Right renal cortex interstitium (tissue), 3 donors: ENCODE data around the gene NIPA2. TPM values are rescaled to one million over a fixed set of nuclear protein-coding genes. Genes with fewer than 3 reads are reported as not detected.

Experiments used
- DNase-seq, 3 donors: peaks; one replicate each; pipeline ENCODE4 v3.0.0-alpha.2; 2013; ENCODE audit warnings: low read depth in 3 of 3, low spot score in 2 of 3
- polyA plus RNA-seq, 3 donors: library from polyadenylated mRNA; unstranded; fragments of 120-200 nt; gene quantifications; one replicate each; pipeline ENCODE4 v1.2.1, GENCODE V29; 2013; ENCODE audit not compliant: insufficient read length in 3 of 3

NIPA2 gene
- polyA plus RNA-seq, 3 donors: 59.5 to 63.5 (median 61.5) TPM

DNA sequence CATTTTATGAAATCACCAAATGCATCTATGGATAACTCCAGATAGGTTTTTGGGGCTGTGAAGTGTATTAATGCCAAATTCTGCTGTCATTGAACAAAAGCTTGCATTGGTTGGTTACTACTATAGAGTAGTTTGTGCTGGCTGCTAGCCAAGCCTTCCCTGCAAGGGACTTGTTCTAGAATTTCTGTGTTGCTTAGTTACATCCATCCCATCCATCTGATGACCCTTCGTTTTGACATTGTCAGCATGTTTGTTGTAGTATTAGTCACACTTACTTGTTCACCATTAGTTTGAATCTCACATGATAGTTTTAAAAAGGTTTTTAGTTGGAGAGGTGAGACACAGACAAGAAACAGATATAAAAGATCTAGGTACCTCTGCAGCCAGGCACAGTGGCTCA, 7.0 kb upstream of the NIPA2 start:
- no peak for DNase-seq

DNA sequence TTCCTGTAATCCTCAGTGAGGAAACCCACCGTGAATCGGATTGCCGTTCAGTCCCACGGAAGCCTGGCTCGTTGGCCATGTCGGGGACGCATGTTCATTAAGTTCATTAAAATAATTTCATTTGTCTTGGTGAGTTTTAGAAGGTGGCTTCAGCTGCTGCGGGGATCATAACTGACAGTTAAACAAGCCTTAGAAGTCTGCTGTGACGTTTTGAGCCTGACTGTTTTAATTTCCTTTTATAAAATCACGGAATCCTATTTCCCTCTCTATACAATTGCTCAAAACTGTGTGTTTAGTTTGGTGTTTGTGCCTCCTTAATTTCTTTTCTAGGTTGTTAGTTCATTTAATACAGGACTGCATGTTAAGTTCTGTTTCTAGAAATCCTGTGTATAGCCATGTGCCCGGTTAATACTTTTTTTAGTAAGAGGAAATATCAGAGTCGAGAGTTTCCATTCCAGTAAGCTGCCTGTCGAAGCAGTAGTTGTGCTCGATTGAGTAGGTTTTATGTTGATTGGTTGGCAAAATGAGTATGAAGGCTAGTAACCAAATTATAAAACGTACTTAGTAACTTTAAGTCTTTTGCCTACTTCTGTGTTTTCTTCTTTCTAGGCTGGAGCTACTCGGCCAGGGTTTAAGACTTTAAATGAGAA, 705 bp downstream of the NIPA2 start:
- DNase-seq: no peak

DNA sequence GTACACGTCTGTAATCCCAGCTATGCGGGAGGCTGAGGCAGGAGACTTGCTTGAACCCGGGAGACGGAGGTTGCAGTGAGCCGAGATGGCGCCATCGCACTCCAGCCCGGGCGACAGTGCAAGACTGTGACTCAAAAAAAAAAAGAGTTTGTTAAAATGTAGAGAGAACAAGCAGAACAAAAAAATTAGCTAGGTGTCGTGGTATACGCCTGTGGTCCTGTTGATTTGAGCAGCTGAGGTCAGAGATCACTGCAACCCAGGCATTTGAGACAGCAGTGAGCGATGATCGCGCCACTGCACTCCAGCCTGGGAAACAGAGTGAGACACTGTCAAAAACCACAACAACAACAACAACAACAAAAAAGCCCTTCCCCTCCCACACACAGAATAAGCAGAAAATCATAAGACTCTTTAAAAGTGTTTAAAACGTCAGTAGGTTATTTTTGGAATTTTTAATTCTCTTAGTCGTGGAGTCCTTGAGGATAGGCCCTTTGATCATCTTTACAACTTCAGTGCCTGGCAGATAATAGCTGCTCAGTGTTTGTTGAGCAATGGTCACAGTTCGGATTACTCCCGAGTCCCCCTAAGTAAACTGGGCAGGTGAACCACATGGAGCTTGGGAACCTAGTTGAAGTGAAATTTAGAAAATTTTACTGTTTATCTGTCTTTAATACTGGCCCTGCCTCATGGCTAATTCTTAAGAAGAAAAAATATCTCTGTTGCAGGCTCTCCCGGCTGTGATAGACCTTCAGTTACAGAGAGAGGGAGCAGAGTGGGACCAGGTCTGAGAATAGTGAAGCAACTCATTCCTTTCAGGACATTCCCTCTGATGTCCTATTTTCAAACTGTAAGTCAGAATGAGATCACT, 6.2 kb downstream of the NIPA2 start:
- no peak for DNase-seq

DNA sequence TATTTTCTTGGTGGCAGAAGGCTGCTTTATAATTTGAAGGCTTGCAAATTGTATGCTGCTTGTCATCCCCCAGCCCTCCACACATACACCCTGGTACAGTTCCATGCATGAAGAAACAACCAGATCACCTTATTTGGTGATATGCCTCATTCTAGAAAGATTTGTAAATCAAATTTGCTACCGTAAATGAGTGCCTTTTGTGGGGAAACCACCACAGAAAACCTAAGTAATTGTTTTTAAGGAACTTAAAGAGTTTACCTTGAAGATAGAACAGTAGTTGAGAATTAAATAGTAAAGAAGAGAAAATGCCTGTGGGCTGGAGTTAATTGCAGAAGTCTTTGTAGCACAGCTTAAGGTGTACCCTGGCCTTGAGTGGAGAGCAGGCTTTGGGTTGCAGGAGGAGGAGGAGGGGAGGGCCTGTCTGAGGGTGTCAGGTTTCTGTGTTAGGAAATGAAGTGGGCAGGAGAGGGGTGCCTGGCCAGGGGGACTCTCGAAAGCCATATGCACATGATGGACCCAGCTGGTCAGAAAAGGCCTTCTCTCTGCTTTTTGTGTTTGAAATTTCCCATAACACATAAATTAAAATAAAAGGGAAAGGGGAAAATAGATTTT, 6.9 kb downstream of the NIPA2 start:
- DNase-seq: no peak

DNA sequence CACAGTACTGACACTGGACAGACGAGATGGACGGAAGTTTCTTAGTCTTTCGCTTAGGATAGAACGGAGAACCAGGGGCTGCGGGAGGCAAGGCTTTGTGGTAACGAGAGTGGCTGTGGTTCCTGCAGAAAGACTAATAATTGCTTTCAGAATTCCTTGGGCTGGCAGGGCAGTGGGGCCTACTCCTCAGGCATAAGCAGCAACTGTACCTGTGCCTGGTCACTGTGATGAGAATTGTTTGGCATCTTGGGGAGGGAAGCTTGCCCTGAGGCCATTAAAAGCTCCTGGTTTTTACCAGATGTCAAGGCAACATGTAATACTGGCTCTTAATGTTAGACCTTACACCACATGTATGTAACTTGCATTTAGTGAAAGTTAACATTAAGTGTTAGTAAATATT, 7.6 kb downstream of the NIPA2 start:
- no peak for DNase-seq

DNA sequence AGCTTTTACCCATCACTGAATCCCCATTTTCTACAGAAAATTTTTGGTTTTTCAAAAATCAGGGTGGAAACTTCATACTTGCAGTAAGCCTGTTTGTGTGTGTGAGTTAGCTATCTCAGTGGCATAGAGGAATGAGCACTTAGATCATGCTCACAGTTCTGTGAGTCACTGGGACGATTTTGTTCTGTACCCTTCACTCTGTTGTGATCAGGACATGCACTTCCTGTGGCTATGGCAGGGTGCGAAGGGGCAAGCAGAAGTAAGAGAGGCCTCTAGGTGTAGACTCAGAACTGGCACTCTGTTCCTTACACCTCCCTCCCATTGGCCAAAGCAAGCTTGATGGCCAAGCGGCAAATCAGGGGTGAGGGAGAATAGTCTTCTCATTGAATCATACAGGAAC, 11.6 kb downstream of the NIPA2 start:
- DNase-seq: no peak

DNA sequence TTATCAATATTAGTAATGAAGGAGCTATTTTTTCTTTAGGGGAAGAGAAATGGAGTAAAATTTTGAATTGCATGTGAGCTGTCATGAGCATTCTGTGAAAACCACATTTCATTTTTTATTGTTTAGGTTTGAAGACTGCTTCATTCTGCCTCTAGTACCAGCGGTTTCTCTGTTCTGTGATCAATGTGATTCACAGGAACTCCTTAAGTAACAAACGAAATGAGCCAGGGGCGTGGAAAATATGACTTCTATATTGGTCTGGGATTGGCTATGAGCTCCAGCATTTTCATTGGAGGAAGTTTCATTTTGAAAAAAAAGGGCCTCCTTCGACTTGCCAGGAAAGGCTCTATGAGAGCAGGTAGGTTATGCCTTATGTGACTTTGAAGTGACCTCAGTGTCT, 13.0 kb downstream of the NIPA2 start:
- no peak for DNase-seq

DNA sequence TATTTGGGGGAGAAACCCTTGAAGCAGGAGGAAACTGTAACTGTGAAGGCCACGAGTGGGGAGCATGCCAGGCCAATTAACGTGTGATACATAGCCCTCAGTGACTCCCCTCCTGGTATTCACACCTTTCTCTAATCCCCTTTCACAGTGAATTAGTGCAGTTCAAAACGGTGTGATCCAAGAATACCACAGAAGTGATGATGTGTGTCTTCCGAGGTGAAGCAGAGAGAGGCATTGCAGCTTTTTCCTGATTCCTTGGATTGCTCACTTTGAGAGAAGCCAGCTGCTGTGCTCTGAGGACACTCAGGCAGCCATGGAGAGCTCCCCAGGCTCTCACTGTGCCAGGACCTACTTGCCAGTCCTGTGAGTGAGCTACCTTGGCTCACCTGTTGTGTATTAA, 17.3 kb downstream of the NIPA2 start:
- DNase-seq: no peak

DNA sequence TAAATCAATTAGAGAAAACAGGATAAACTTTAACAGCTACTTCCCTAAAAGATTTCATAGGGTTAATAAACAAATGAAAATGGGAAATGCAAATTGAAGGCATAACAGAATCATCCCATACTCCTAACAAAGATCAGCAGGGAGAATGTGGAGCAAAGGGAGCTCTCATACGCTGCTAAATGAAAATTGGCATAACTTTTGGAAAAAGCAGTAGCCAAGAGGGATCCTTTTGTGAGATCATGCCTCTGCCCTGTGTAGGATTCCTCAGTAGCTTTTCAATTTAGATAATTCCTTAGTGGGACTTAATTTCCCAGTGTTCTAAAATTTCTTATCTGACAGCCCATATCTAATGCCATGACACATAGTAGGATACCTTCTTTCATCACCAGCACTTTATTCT, 18.2 kb downstream of the NIPA2 start:
- DNase-seq: no peak

DNA sequence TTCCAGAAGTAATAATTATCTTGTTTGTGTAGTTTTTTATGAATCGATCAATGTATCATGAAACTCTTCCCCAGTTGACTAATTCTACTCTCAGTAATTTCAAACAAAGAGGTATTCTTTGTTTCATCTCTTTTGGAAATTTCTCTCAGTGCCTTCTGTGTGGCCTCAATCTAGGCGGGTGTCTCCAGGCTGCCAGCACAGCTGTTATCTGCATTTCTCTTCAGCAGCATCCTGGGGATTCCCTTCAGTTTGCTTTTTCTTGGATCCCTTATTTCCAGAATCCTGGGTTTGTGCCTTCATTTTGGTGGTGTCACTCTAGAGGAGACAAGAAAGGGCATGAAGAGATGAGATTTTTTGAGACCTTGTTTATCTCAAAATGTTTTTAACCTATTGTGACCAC, 22.7 kb downstream of the NIPA2 start:
- no peak for DNase-seq

DNA sequence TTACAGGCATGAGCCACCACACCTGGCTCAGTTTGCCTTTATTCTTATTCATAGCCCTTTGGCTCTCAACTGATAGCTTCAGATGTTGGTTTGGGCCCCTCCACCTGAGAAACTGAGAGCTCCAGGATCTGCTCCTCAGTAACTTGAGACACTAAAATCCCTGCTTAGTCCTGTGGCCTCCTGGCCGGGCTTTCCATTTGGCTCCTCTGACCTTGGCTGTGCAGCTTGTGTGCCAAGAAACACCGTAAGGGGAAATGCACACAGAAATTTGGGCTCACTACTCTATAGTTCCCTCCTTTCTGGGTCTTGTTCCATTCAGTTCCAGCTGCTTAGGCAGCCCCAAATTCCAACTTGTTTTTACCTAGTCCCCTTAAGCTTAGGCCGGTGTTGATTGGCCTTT, 24.9 kb downstream of the NIPA2 start:
- DNase-seq: no peak

DNA sequence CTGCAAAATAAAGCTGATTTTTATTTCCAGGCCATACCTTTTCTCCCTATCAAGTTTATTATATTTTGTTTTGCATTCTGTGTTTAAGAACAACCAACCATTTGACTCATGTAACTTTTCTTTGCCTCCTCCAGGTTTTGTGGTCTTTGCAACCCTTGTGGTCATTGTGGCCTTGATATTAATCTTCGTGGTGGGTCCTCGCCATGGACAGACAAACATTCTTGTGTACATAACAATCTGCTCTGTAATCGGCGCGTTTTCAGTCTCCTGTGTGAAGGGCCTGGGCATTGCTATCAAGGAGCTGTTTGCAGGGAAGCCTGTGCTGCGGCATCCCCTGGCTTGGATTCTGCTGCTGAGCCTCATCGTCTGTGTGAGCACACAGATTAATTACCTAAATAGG, 27.6 kb downstream of the NIPA2 start:
- DNase-seq: no peak

DNA sequence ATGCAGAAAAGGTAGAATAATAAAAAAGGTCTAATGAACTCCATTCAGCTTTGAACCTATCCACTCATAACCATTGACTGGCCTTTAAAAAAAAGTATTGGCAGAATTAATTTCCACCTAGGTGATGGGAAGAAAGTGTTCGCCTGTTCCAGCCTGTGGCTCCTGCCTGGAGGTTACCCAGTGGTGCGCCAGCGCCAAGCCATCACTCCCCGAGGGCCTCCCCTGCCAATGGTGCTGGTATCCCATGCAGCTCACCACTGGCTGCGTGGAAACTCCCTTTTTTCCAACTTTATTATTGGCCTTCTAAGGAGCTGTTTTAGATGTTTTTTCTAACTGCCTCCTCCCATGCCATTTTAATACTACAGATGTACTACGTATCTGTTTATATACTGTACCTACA, 29.4 kb downstream of the NIPA2 start:
- DNase-seq: no peak

DNA sequence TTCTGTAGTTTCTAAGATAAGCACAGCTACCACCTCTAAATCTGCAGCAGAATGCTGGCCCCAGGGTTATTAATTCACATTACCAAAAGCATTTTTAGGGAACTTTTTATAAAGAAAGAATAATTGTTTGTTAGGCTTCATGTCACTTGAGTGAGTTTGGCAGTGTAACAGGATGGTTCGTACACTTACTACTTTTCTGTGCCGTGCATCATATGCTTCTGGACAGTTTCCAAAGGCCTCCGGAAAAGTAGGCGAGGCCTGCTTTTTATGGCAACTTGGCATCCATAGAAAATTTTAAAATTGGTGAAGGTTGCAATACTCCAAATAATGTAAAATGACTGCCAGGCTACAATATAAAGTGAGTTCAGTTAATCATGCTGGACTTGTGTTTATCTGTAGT, 30.0 kb downstream of the NIPA2 start:
- DNase-seq: no peak

DNA sequence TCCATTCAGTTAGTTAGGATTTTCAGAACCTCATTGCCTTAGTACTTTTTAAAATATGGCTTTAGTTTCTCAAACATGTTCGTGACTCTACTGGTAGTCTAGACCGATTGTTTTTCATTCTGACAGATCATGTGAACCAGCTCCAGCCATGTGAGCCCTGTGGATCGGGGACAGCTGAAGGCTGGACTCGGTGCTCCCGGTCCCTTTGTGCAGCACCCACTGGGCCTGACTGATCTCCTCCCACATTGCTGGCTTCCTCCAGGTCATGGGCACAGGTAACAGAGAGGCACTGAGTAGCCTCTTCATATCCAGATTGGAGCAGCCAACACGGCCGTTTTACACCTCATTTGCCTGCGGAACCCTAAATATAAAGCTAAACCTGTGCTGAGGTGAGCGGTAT, 30.5 kb downstream of the NIPA2 start:
- DNase-seq: no peak

DNA sequence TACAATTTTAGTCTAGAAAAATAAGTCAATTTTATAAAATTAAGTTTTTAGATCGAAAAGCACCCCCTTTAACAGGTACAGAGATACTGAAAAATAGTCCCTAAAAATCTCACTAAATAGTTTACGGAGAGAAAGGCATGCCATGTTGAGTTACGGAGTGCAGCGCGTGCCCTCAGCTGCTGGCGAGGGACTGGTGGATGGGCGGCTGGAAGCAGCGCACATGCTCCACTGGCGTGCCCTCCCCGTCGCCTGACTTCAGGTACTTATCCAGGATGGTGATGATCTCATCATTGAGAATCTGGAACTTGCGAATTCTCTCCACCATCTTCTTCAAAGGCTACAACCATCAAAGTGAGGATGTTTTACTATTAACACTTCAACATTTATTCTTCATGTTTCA, 31.4 kb downstream of the NIPA2 start:
- DNase-seq: no peak

DNA sequence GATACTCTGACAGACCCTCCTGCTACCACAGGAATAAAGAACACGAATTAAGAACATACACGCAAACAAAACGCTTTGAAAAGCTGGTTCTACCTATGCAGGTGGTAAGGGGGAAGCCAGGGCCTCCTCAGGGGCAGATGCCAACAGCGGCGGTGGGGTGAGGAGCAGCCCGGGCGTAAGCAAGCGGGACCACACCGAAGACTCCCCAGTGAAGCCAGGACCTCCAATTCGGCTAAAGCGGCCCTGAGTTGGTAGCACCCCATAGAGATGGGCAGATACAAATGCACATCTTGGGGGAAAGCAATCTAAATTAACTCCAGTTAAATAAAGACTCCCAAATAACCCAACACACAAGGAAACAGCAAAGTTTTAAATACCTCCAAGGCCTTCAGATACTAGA, 32.4 kb downstream of the NIPA2 start:
- no peak for DNase-seq

DNA sequence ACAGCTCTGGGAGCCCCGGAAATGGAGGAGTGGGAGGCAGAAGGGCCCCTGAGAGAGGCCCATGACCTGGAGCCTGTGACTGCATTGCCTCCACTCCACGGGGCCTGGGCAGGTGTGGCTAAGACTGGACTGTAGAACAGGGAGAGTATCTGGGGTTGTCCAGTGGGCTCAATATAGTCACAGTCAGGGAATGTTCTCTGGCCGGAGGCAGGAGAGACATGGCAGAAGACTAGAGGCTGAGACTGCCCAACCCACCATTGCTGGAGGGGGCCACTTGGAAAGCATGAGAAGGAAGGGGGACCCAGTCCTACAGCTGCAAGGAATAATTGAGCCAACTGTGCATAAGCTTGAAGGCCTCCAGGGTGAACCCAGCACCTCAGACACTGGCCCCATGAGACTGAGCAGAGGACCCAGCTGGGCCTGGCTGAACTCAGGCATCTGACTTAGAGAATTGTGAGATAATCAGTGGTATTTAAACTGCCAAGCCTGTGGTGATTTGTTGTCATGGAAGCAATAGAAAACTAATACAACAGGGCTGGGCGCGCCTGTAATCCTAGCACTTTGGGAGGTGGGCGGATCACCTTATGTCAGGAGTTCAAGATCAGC, 33.1 kb downstream of the NIPA2 start:
- no peak for DNase-seq

DNA sequence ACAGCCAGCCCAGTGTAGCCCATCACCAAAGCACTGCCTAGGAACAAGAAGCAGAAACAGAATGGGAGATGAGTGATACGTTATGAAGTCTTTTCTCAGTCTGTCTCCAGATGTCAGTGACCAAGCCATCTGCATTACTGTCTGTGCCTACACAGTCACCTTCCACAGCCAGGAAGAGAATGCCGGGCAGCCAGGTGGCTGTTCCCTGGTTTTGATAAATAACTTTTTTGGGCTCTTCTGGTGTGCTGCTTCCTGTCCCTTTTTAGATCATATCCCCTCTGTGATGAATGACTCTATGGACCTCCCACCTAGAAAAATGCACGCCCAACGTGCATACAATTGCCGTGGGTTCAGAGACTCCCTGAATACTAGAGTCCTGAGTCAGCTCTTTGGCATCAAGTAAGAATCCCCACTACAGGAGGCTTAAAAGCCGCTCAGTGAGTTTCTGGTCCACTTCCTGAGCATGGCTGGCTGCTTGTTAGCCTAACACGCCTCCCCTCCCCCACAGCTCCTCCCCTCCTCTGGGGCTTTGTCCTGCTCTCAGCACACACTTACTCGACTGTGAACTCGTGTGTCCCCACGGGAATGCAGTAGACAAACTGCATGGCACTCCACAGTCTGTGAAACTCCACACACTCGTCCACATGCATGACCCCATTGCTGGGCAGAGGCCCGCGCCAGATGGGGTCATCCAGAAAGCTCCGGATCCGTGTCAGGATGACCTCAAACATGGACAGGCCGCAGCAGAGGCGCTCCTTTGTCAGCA, 34.7 kb downstream of the NIPA2 start:
- no peak for DNase-seq

DNA sequence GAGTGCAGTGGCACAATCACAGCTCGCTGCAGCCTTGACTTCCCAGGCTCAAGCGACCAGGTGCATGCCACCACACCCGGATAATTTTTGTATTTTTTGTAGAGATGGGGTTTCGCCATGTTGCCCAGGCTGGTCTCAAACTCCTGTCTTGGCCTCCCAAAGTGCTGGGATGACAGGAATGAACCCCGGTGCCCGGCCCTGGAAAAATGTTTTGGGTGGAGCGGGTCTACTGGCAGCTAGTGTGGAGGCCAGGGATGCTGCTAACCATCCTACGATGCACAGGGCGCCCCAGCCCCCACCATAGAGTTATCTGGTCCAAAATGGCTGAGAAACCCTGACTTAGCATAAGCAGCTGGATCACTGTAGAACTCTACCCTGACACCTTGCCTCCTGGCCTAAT, 35.4 kb downstream of the NIPA2 start:
- DNase-seq: no peak

DNA sequence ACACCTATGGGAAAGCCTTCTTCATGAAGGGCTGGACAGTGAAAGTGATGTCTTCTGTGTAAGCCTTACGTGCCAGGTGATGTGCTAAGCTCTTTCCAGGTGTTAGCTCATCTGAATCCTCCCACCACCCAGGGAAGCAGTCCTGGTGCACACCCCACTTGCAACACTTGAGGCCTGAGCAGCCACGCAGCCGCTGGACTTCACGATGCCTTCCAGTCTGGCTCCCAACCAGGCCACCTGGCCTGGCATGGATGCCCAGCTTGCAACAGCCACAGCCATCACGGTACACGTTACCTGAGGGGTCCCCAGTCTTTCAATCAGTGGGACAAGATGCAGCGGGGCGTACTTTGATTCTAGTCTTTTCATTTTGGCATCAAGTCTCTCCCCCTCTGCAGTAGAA, 35.8 kb downstream of the NIPA2 start:
- DNase-seq: no peak
